ENCODE results near the gene TMED9. TPM values are rescaled to one million over a fixed set of nuclear protein-coding genes. Genes with fewer than 3 reads are reported as not detected.

The TMED9 gene
- total and polyA plus RNA-seq, 9 of the 15 experiments (the other 6 are each of a cell fraction or from before 2014, with no cell fraction given), result 43.7 to 301 (median 90.0) TPM

- TF ChIP-seq GTF3C2 (IDR thresholded peaks at IDR 0.05; ENCODE audit: borderline replicate concordance, extremely low read depth, insufficient read length) (no peak), HIVEP1 (CRISPR knock-in tag; IDR thresholded peaks at IDR 0.05) (no peak), CTBP1 (IDR thresholded peaks at IDR 0.05; ENCODE audit: borderline replicate concordance) (peak; percentile 57; the same call in 1 of the 2 replicates), ZNF384 (IDR thresholded peaks at IDR 0.05; ENCODE audit: low read depth, low read length) (peak; percentile 25; the same call in 1 of the 2 replicates), PHB2 (IDR thresholded peaks at IDR 0.05; ENCODE audit: low read depth) (no peak), MBD2 (IDR thresholded peaks at IDR 0.05; ENCODE audit: borderline replicate concordance, low read depth) (peak; percentile 36; the same call in 1 of the 2 replicates), ZBTB12 (CRISPR knock-in tag; IDR thresholded peaks at IDR 0.05) (no peak), ZNF212 (CRISPR knock-in tag; IDR thresholded peaks at IDR 0.05) (no peak), SFPQ (IDR thresholded peaks at IDR 0.05; ENCODE audit: low read depth, low read length) (no peak), SIX5 (IDR thresholded peaks at IDR 0.05; ENCODE audit: borderline replicate concordance in 1 of 2, insufficient read depth in 1 of 2, low read depth in 1 of 2, low read length in 2 of 2) (peak; percentile 60 to 81; a peak in 3 of 4 replicates)
- TF ChIP-seq, protein P1, sequence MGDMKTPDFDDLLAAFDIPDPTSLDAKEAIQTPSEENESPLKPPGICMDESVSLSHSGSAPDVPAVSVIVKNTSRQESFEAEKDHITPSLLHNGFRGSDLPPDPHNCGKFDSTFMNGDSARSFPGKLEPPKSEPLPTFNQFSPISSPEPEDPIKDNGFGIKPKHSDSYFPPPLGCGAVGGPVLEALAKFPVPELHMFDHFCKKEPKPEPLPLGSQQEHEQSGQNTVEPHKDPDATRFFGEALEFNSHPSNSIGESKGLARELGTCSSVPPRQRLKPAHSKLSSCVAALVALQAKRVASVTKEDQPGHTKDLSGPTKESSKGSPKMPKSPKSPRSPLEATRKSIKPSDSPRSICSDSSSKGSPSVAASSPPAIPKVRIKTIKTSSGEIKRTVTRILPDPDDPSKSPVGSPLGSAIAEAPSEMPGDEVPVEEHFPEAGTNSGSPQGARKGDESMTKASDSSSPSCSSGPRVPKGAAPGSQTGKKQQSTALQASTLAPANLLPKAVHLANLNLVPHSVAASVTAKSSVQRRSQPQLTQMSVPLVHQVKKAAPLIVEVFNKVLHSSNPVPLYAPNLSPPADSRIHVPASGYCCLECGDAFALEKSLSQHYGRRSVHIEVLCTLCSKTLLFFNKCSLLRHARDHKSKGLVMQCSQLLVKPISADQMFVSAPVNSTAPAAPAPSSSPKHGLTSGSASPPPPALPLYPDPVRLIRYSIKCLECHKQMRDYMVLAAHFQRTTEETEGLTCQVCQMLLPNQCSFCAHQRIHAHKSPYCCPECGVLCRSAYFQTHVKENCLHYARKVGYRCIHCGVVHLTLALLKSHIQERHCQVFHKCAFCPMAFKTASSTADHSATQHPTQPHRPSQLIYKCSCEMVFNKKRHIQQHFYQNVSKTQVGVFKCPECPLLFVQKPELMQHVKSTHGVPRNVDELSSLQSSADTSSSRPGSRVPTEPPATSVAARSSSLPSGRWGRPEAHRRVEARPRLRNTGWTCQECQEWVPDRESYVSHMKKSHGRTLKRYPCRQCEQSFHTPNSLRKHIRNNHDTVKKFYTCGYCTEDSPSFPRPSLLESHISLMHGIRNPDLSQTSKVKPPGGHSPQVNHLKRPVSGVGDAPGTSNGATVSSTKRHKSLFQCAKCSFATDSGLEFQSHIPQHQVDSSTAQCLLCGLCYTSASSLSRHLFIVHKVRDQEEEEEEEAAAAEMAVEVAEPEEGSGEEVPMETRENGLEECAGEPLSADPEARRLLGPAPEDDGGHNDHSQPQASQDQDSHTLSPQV (IDR thresholded peaks at IDR 0.05), result 0 out of 2 replicates have a peak, but pooled peaks have one; percentile 7
Observed at GRCh38 chr5:177554474-177555111, 37.4 kb upstream of the TMED9 start, which contains the start of gene FAM193B (continued).

Measured in K562 (cell line).